Measurements from ENCODE around the gene SLCO1B3.
"Not testable (repeated sequence)": the region's sequence is repeated elsewhere in the genome, so short reads cannot be mapped to it uniquely, and the experiment has no call there.

SLCO1B3 gene
- 0 reads per million in 2 donors for total RNA-seq

DNA sequence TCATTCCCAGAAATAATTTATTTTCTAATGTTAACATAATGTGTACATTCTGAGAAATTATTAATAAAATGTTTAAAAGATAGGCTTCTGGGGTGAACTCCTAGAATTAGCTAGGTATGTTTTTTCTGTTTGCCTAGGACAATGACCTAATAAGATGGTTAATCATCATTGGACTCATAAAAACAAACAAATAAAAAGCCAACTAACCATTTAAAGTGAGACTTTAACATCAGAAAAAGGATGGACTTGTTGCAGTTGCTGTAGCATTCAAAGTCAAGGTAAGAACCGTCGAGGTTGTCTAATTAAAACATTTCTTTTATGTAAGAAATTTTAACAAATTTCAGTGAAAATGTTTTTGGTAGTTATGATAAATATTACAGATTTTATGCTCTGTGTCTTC lies at the start of gene SLCO1B3:
TSS of gene SLCO1B3 (plus strand) at position 219 of the 400 bp plus-strand sequence. CDS start 5,034 bp downstream, outside the sequence.
- no peak for DNase-seq

DNA sequence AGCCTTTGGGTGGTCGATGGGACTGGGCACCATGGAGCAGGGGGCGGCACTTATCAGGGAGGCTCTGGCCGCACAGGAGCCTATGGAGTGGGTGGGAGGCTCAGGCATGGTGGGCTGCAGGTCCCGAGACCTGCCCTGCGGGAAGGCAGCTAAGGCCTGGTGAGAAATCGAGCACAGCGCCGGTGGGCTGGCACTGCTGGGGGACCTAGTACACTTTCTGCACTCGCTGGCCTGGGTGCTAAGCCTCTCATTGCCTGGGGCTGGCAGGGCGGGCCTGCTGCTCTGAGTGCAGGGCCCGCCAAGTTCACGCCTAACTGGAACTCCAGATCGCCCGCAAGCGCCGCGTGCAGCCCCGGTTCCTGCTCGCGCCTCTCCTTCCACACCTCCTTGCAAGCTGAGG lies 33.1 kb upstream of the SLCO1B3 start:
- DNase-seq = no peak

DNA sequence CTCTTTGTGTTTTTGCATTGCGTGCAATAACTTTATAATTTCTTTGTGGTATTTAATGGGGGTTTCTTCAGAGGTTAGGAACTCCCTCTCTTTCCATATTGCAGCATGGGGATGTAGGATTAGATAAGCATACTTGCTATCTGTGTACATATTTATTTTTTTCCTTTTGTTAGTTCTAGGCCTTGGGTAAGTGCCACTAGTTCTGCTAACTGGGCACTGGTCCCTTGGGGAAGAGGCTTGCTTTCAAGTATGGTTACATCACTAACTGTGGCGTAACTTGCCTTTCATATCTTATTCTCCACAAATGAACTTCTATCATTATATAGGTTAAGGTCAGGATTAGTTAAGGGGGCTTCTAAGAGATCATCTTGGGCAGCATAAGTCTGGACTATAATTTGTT lies 31.5 kb upstream of the SLCO1B3 start:
- DNase-seq = no peak

DNA sequence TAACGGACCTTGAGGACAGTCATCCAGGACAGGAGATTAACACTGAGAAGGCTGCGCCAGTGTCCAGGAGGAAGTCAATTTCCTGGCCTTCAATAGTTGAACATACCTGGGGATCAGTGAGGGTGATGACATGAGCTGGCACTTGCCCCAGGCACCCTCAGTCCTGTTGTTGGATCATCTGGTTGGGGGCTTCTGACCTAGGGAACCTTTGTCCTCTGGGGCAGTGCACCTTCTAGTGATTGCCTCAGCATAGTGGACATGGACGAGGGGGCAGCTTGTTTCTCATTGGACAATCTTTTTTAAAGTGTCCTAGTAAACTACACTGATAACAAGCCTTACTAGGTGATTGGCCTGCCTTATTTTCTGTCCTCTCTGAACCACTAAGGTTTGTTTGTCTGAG lies 30.5 kb upstream of the SLCO1B3 start:
- not testable (repeated sequence) for DNase-seq

DNA sequence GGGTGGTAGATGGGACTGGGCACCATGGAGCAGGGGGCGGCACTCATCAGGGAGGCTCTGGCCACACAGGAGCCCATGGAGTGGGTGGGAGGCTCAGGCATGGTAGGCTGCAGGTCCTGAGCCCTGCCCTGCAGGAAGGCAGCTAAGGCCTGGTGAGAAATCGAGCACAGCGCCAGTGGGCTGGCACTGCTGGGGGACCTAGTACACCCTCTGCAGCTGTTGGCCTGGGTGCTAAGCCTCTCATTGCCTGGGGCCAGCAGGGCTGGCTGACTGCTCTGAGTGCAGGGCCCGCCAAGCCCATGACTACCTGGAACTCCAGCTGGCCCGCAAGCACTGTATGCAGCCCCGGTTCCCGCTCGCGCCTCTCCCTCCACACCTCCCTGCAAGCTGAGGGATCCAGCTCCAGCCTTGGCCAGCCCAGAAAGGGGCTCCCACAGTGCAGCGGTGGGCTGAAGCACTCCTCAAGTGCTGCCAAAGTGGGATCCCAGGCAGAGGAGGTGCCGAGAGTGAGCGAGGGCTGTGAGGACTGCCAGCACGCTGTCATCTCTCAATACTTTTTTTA lies 26.6 kb upstream of the SLCO1B3 start:
- not testable (repeated sequence) for DNase-seq

- DNase-seq = no peak
These were observed 17.5 kb upstream of the SLCO1B3 start for GRCh38 chr12:20792971-20793370.

DNA sequence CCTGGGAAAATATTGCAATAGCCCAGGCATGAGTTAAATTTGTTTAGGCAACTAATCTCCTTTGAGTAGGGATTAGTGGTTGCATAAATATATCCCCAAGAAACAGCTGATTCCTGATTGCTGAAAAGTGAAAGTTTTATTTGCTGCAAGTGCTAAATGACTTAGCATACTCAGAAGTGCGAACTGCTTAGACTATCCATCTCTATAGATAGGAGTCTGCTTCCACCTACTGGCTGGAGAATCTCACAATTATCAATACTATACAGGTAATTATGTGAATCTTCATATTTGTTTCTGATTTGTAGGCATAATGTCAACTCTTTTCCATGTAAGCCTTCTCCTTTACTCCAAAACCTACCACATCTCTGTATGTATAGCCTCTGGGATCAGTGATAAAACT lies 12.0 kb upstream of the SLCO1B3 start:
- DNase-seq = no peak

DNA sequence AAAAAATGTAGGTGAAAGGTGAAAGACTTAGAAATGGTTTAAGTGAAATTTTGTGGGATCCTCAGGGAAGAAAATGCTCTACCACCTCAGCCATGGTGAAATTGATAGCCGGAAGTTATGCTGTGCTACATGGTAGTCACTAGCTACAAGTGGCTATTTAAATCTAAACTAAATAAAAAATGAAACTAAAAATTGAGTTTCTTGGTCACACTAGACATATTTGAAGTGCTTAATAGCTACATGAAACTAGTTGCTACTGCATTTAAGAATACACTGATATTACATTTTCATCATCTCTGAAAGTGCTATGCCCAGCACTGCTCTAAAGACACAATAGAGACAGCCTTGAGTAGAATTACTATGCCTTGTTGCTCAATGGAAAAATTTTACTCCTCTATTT lies 10.3 kb upstream of the SLCO1B3 start:
- DNase-seq = no peak

GRCh38 chr12:20801035-20801434 lies 9.5 kb upstream of the SLCO1B3 start:
- no peak for DNase-seq

GRCh38 chr12:20805921-20806320 lies 4.6 kb upstream of the SLCO1B3 start:
- DNase-seq = no peak

DNA sequence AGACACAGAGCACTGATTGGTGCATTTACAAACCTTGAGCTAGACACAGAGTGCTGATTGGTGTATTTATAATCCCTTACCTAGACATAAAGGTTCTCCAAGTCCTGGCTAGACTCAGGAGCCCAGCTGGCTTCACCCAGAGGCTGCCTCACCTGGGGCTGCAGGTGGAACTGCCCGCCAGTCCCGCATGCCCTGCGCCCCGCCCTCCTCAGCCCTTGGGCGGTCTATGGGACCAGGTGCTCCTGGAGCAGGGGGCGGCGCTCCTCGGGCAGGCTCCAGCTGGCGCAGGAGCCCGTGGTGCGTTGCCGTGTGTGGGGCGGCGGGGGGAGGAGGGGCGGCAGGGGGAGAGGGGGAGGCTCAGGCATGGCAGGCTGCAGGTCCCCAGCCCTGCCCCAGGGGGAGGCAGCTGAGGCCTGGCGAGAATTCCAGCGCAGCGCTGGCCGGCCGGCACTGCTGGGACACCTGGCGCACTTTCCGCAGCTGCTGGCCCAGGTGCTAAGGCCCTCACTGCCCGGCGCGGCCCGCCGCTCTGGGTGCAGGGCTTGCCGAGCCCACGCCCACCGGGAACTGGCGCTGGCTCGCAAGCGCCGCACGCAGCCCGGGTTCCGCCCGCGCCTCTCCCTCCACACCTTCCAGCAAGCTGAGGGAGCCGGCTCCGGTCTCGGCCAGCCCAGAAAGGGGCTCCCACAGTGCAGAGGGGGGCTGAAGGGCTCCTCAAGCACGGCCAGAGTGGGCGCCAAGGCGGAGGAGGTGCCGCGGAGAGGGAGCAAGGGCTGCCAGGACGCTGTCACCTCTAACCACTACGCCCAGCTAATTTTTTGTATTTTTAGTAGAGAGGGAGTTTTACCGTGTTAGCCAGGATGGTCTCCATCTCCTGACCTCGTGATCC lies 3.1 kb upstream of the SLCO1B3 start:
- no peak for DNase-seq

DNA sequence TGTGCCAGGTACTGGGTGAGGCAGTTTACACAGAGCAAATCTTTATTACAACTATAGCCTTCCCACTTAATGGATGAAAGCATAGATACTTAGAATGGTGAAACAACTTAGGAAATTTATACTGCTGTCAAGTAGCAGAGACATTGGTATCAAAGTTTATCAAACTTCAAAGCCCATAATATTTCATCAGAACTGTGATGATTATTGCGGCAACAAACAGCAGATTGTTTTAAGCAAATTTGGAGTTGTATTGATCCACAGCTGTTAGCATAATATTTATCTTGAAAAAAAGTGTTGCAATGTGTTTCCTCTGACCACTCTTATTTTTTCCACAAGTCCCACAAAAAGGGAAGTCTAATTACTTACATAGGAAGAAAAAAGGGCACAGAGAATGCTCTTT lies 2.0 kb upstream of the SLCO1B3 start:
- DNase-seq = no peak

GRCh38 chr12:20815574-20815973 lies 5.1 kb downstream of the SLCO1B3 start:
- no peak for DNase-seq

DNA sequence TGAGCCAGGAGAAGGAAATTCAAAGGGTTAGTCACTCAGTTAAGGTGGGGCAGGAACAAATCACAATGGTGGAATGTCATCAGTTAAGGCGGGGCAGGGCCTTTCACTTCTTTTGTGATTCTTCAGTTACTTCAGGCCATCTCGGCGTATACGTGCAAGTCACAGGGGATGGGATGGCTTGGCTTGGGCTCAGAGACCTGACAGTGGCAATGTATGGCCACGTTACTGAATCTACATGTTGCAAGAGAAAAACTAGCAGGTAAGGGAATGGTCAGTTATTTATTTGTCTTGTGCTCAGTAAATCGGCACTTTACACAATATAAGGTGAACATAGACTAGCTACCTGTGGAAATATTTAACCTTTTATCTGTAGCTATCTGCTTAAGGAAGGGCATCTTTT lies 11.9 kb downstream of the SLCO1B3 start:
- DNase-seq = no peak

DNA sequence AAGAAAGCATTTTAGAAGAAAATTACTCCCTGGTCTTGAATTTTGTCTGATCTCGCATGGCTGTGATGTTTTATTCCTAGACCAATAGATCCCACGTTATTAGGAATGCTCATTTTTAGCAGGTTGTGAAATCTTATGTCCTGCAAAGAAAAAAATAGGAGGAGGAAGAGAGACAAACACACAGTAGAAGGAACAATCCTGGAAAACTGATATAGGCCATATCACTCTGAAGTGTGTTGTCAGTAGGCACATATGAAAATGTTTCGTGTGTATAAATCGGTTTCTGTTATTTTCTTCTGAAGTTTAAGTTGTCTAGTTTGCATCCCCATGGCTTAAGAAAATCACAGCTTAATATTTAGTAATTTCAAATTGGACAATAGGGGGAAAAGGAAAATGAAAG lies 12.4 kb downstream of the SLCO1B3 start:
- DNase-seq = no peak

DNA sequence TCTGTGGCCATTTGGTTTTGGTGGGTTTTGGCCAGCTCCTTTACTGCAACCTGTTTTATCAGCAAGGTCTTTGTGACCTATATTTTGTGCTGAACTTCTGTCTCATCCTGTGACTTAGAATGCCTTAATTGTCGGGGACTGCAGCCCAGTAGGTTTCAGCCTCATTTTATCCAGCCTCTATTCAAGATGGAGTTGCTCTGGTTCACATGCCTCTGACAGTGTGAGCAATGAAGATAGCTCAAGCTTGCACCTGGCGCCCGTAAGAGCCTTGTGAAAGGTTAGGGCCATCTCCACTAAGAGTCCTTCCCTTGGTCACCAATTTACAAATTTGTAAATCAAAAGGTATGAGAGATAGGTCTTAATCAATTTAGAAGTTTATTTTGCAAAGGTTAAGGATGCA lies 19.4 kb downstream of the SLCO1B3 start:
- no peak for DNase-seq

DNA sequence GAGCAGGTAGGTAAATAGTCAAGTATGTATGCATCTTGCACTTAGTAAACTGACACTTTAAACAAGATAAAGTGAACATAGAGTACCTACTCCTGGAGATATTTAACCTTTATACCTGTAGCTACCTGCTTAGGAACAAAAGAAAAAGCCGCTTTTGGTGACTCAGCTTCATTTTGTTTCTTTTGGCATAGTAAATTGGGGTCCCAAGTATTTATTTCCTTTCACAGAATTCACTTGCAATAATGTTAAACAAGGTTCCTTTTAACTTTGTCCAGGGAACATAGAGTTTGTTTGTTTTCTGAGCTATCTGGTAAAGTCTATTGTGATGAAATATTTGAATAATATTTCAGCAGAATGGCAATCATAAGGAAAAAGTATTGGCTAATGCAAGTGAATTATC lies 20.0 kb downstream of the SLCO1B3 start:
- no peak for DNase-seq

GRCh38 chr12:20832911-20833310 lies 22.4 kb downstream of the SLCO1B3 start:
- DNase-seq = no peak

- DNase-seq = no peak
These were observed 42.1 kb downstream of the SLCO1B3 start for GRCh38 chr12:20852649-20853048.

GRCh38 chr12:20863056-20863455 lies 52.6 kb downstream of the SLCO1B3 start:
- no peak for DNase-seq

- DNase-seq = no peak
These were observed 55.4 kb downstream of the SLCO1B3 start for GRCh38 chr12:20865873-20866272.

DNA sequence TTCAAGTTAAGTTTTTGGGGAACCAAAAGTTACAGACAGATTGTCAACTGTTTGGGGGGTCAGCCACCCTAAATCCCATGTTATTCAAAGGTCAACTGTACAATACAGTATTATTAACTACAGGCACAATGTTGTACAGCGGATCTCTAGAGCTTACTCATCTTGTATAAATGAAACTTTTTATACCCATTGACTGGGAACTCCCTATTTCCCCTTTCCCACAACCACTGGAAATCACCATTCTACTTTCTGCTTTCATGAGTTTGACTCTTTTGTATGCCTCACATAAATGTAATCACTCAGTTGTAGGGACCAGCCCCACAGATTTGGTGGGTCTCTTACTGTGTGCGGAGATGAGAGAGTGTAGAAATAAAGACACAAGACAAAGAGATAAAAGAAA lies 57.8 kb downstream of the SLCO1B3 start:
- no peak for DNase-seq

DNA sequence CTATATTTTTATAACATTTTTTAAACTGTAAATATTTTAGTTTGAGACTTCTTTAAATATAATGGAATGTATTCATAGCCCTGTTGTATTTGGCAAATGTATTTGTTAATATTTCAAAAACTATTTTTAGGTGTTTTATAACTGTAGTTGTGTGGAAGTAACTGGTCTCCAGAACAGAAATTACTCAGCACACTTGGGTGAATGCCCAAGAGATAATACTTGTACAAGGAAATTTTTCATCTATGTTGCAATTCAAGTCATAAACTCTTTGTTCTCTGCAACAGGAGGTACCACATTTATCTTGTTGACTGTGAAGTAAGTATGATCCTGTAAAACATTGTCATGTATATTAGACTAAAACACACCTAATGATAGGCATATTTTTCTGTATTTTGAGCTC lies 72.8 kb downstream of the SLCO1B3 start:
- no peak for DNase-seq

GRCh38 chr12:20885116-20885515 lies 74.6 kb downstream of the SLCO1B3 start:
- no peak for DNase-seq

DNA sequence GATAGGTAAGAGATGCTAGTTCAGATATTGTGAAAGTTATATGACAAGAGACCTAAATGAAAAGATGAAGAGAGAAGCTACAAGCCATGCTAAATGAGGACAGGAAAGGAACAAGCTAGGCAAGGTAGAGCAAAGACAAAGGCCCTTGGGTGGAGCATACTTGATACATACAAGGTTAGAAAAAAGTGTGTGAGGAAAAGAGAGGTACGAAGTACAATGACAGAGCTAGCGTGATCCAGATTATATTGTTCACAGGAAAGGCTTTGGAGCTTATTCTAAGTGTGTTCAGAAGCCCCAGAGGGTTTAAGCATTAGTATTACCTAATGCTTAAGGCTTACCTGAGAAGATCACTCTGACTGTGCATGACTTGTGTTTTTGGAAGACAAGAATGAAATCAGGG lies 75.0 kb downstream of the SLCO1B3 start:
- DNase-seq = no peak
